Fibroblast of peridontal ligament (primary cell): ENCODE data around the gene ZNF491.
"Not testable (repeated sequence)": the region's sequence is repeated elsewhere in the genome, so short reads cannot be mapped to it uniquely, and the experiment has no call there.

Experiments used
- DNase-seq: peaks from one replicate; pipeline ENCODE4 v3.0.0-alpha.2; 2010; ENCODE audit errors: extremely low read depth

ZNF491 gene

DNA sequence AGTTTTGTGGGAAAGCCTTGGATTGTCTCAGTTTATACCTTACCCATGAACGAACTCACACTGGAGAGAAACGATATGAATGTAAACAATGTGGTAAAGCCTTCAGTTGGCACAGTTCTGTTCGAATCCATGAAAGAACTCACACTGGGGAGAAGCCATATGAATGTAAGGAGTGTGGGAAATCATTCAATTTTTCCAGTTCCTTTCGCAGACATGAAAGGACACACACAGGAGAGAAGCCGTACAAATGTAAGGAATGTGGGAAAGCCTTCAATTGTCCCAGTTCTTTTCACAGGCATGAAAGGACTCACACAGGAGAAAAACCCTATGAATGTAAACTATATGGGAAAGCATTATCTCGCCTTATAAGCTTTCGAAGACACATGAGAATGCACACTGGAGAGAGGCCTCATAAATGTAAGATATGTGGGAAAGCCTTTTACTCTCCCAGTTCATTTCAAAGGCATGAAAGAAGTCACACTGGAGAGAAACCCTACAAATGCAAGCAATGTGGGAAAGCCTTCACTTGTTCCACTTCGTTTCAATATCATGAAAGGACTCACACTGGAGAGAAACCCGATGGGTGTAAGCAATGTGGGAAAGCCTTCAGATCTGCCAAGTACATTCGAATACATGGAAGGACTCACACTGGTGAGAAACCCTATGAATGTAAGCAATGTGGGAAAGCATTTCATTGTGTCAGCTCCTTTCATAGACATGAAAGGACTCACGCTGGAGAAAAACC, 8.2 kb downstream of the ZNF491 start:
- peak; percentile 9 for DNase-seq

DNA sequence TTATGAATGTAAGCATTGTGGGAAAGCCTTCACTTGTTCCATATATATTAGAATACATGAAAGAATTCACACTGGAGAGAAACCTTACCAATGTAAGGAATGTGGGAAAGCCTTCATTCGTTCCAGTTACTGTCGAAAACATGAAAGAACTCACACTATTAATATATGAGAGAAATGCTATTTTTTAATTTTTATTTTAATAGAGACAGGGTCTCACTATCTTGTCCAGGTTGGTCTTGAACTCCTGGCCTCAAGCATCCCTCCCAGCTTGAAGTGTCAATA, 8.7 kb downstream of the ZNF491 start:
- DNase-seq: no peak

DNA sequence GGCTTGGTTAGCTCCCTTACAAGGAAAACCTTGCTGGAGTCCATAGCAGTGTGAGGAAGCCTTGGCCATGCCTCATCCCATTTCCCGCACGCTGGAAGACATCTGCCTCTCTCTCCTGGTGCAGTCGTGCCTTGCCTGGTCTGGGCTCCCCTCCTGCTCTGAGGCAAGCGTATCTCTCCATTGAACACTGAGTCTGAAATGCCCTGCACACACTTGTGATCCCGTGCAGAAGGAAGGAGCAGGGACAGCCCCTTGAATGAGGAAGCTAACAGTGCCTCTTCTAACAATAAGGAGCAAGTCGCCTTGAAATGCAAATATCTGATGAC, 15.3 kb downstream of the ZNF491 start:
- DNase-seq: no peak

DNA sequence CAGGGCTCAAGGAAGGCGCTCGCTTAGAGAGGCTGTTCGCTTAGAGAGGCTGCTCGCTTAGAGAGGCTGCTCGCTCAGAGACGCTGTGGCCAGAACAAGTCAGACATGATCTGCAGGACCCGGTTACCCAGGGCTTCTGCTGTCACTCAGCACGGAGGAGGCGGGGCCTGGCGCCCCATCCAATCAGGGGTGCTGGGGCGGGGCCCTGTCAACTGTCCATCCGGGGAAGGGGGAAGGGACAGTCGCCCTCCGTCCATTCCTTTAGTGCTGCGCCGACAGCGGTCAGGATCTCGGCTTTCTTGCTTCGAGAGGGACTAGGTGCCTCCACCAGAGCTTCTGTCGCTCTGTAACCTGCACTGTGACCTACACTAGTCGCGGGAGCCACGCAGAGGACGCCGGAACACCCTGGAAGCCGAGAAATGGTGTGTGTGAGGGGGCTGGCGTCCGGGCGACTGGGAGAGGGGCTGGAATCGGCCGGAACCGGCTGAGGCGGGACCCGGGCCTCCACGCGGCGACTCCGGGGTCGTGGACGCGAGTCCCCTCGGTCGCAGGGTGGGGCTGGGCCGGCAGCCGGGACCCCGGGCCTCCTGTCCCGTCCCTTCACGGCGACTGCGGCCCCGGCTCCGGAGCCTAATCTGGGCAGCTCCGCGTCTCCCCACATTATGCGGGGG, 15.8 kb downstream of the ZNF491 start, which contains the start of gene ZNF440:
TSS of gene ZNF440 (plus strand) at position 245 of the 671 bp plus-strand sequence. CDS start at position 420, 175 bp downstream.
- DNase-seq: peak; percentile 90

- DNase-seq: peak; percentile 58
Observed at GRCh38 chr19:11814700-11815035, 16.3 kb downstream of the ZNF491 start.

- peak; percentile 51 for DNase-seq
Observed at GRCh38 chr19:11821474-11822109, 23.3 kb downstream of the ZNF491 start.

DNA sequence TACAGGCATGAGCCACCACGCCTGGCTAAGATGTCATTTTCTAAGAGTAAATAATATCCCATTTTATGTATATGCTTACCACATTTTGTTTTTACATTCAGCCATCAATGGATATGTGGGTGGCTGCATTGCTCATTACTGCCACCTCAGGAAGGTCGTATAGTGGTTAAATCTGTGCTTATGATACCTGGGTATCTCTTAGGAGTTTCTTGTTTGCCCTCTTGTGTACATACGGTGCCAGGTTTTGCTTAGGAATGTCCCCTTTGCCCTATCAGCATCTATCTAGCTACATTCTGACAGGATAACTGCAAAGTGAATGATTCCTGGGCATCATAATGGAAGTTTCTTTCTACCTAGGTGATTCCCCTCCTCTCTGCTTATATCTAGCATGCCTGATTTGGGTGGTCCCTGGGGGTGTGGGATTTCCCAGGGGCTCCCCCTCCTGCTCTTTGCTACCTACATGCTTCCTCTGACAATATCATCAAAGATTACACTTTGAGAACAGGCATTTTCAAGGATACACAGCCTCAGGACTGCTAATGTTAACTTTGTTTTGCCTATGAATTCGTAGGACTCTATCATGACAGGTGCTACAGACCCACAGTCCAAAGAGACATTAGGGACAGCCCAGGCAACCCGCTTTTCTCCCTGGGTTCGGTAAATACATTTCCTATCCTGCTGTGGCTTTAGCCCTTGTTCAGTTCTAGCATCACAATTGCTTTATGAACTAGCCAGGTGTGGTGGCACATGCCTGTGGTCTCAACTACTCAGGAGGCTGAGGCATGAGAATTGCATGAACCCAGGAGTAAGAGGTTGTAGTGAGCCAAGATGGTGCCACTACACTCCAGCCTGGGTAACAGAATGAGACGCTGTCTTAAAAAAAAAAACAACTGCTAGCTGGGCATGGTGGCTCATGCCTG, 30.9 kb downstream of the ZNF491 start:
- DNase-seq: not testable (repeated sequence)

DNA sequence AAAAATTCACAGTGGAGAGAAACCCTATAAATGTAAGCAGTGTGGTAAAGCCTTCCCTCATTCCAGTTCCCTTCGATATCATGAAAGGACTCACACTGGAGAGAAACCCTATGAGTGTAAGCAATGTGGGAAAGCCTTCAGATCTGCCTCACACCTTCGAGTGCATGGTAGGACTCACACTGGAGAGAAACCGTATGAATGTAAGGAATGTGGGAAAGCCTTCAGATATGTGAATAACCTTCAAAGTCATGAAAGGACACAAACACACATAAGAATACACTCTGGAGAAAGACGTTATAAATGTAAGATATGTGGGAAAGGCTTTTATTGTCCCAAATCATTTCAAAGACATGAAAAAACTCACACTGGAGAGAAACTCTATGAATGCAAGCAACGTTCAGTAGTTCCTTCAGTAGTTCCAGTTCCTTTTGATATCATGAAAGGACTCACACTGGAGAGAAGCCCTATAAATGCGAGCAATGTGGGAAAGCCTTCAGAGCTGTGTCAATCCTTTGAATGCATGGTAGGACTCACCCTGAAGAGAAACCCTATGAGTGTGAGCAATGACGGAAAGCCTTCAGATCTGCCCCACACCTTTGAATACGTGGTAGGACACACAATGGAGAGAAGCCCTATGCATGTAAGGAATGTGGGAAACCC, 34.1 kb downstream of the ZNF491 start:
- no peak for DNase-seq

- DNase-seq: no peak
Observed at GRCh38 chr19:11833541-11833940, 35.2 kb downstream of the ZNF491 start.

- DNase-seq: not testable (repeated sequence)
Observed at GRCh38 chr19:11835626-11836066, 37.3 kb downstream of the ZNF491 start.

DNA sequence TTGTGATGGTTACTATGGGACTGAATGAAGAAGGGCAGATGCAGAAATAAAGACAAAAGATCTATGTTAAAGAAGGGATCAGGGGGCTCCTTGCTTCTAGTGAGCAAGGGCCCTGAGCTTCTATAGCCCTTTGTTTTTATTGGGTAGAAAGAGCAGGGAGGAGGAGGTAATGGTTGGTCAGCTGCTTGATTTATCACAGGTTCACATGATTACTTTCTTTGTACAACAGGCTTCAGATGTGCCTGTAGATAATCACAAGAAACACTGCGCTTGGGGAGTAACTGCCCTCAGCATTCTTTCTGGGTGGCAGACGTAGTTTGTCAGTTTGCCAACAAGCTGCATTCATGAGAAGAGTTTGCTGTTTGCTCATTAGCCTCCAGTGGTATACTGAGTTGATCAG, 45.4 kb downstream of the ZNF491 start:
- DNase-seq: no peak

DNA sequence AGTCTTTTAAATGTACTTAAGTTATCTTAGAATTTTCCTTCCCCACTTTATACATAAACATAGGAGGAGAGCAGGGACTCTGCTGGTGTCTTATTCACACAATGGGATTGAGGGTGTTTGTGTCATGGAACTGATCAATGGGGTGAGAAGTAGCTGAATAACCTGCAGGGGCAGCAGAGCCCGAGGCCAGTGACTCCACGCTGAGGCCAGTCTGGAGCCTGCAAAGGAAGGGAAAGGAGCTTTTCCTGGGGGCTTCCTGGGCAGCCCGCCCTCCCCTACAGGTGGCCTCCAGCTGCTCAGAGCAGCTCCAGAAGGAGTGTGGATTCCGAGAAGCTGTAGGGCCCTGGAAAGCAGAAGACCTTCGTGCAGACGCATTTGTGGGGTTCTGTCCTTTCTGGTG, 49.3 kb downstream of the ZNF491 start:
- not testable (repeated sequence) for DNase-seq

- no peak for DNase-seq
Observed at GRCh38 chr19:11848200-11848593, 49.9 kb downstream of the ZNF491 start.

DNA sequence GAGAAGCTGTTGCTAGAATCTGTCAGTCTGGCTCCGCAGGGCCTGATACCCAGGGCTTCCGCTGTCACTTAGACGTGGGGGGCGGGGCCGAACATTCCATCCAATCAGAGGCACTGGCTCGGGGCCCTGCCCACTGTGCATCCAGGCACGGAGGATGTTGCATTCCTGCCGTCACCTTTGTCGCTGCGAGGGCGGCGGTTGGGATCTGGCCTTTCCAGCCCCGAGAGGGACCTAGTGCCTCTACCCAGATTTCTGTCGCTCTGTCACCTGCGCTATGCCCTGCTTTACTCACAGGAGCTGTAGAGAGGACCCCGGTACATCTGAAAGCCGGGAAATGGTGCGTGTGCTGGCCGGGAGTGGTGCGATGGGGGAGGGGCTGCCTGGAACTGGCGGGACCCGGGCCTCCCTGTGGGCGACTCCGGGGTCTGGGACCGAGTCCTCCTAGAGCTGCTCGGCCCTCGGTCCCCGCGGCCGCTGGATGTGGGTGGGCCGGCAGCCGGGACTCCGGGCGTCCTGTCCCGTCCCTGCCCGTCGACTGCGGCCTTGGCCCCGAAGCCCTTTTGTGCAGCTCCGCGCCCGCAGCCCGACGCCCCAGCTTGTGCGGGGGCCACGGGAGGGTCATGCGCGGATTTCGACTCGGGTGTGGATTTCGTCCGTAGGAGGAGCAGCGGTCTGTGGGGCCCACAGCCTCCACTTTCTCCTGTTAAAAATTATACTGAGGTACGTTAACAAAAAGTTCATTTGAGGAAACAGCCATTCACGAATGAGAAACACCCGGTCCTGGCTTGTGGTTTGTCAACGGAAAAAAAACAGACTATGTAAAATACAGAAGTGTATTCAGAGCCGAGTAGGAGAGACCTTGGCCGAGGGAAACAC, 50.5 kb downstream of the ZNF491 start, which contains the start of gene ZNF439:
TSS of gene ZNF439 (plus strand) at position 133 of the 876 bp plus-strand sequence. CDS start at position 275, 142 bp downstream.
- DNase-seq: peak; percentile 62

DNA sequence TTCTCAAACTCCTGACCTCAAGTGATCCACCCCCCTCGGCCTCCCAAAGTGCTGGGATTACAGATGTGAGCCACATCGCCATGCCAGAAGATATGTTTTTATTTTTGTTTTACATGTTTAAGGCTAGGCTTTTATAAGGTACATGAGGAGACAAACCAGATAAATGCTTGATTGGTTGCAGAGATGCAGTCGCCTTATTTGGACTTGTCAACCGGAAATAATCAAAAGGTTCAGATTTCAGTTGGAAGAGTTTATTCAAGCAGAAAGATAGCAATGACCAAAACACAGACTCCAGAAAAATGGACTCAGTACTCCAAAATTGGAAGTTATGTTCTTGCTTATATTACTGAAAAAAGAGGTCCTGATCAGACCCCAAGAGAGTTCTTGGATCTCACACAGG, 52.0 kb downstream of the ZNF491 start:
- not testable (repeated sequence) for DNase-seq

DNA sequence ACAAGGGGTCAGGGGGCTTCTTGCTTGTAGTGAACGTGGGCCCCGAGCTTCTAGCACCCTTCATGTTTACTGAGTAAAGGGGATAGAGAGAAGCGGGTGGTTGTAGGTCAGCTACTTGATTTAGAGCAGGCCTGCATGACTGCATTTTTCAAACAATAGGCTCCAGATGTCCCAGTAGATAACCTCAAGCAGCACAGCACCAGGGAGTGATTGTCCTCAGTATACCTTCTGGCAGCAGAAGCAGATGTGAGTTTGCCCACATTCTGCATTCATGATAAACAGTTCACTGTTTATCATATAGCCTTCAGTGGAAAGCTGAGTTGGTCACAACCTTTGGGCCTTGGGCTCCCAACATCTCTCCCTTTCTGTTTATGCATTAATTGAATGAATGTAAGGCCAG, 55.0 kb downstream of the ZNF491 start:
- DNase-seq: no peak

DNA sequence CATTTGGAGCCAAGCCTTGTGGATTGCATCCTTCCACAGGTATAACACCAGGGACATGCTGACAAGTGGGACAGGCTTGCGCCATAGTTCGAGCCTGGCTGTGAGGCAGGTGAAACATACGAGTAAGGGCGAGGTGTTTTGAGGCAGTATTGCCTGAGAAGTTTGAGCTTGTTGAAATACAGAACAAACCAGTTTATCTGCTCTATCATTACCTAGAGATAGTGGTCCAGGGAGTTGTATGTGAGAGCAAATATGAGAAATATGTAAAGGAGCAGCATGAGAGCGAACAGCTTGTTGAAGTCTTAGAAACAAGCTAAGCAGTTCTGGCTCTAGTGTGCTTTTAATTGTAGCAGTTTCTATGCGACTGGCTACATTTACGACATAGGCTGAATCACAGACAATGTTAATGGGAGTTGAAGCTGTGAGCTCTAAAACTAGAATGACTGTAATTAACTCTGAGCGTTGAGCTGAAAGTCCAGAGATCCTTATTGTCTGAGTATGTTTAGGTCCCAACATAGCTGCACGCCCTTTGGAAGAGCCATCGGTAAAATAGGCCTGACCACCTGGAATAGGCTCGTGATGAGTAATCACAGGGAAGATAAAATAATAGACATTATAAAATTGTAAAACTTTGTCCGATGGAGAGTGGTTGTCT, 58.4 kb downstream of the ZNF491 start:
- no peak for DNase-seq
